KMS-11 (cell line): ENCODE data around the gene GRIP1.
A peak's percentile ranks its signal among the peaks of the same experiment; 100 is the strongest.
"Not testable (repeated sequence)": the region's sequence is repeated elsewhere in the genome, so short reads cannot be mapped to it uniquely, and the experiment has no call there.

ENCODE experiments used
- H2AFZ ChIP-seq: fragments of 200-600 bp; sonication (generic); 2 replicates; pipeline ENCODE4 v1.6.1; 2016; ENCODE audit warnings: antibody characterized with exemption, mixed run types, low read depth
- H3K27ac ChIP-seq: fragments of 200-600 bp; sonication (generic); 2 replicates; pipeline ENCODE4 v1.6.1; 2016; ENCODE audit warnings: mild to moderate bottlenecking, mixed run types
- H3K27me3 ChIP-seq: fragments of 200-600 bp; sonication (generic); 2 replicates; pipeline ENCODE4 v1.6.1; 2017; ENCODE audit warnings: mild to moderate bottlenecking, low read depth, mixed run types, moderate library complexity; ENCODE audit not compliant: insufficient read depth
- H3K36me3 ChIP-seq: fragments of 200-600 bp; sonication (generic); 2 replicates; pipeline ENCODE4 v1.6.1; 2017; ENCODE audit warnings: mild to moderate bottlenecking, mixed run types; ENCODE audit not compliant: insufficient read depth
- H3K4me1 ChIP-seq: fragments of 200-600 bp; sonication (generic); 2 replicates; pipeline ENCODE4 v1.6.1; 2016; ENCODE audit warnings: mild to moderate bottlenecking, low read depth, mixed run types; ENCODE audit not compliant: poor library complexity, severe bottlenecking
- H3K4me2 ChIP-seq: fragments of 200-600 bp; sonication (generic); 2 replicates; pipeline ENCODE4 v1.7.0; 2016; ENCODE audit warnings: mild to moderate bottlenecking, mixed run types
- H3K4me3 ChIP-seq: fragments of 200-600 bp; sonication (generic); IDR thresholded peaks from 2 replicates; pipeline ENCODE4 v1.6.1; 2017; ENCODE audit warnings: low read depth, low read length, mixed read lengths; ENCODE audit not compliant: insufficient read depth
- H3K79me2 ChIP-seq: fragments of 200-600 bp; sonication (generic); 2 replicates; pipeline ENCODE4 v1.6.1; 2016; ENCODE audit warnings: low read depth, mixed run types; ENCODE audit not compliant: insufficient read depth
- H3K9ac ChIP-seq: fragments of 200-600 bp; sonication (generic); 2 replicates; pipeline ENCODE4 v1.6.1; 2016; ENCODE audit warnings: mild to moderate bottlenecking, mixed run types
- H4K20me1 ChIP-seq: fragments of 200-600 bp; sonication (generic); 2 replicates; pipeline ENCODE4 v1.6.1; 2016; ENCODE audit warnings: mild to moderate bottlenecking, mixed run types; ENCODE audit not compliant: insufficient read depth
- CTCF ChIP-seq: fragments of 200-600 bp; sonication (generic); conservative IDR thresholded peaks from 2 replicates; pipeline ENCODE4 v1.6.1; 2017; ENCODE audit warnings: low read depth, mild to moderate bottlenecking, antibody characterized with exemption, low read length, moderate library complexity, mixed read lengths

GRIP1 gene

GRCh38 chr12:66314278-66314677 is 364.6 kb downstream of the GRIP1 start:
- Histone ChIP-seq H3K27ac (no peak overlapping the region), H3K27me3 (no peaks in the 10 kb centered on the region), H3K4me3 (no peak overlapping the region), H3K4me1 (no peaks in the 10 kb centered on the region), H3K36me3 (peaks cover 2% of the 10 kb centered on the region; the same call in 1 of the 2 replicates), H3K79me2 (no peaks in the 10 kb centered on the region), H3K4me2 (no peak overlapping the region), H2AFZ (no peak overlapping the region), H3K9ac (no peak overlapping the region), H4K20me1 (no peaks in the 10 kb centered on the region)
- TF ChIP-seq CTCF: no peak

- no peak overlapping the region for H3K4me2 ChIP-seq
- no peak overlapping the region for H3K27ac ChIP-seq
- no peak overlapping the region for H3K9ac ChIP-seq
- H3K4me3 ChIP-seq: no peak overlapping the region
- H2AFZ ChIP-seq: no peak overlapping the region
- no peaks in the 10 kb centered on the region for H3K79me2 ChIP-seq
- TF ChIP-seq CTCF: no peak
- no peaks in the 10 kb centered on the region for H4K20me1 ChIP-seq
- H3K4me1 ChIP-seq: no peaks in the 10 kb centered on the region
- H3K36me3 ChIP-seq: peaks cover 2% of the 10 kb centered on the region; the same call in 1 of the 2 replicates
- no peaks in the 10 kb centered on the region for H3K27me3 ChIP-seq
Measured at GRCh38 chr12:66312189-66312588, 366.7 kb downstream of the GRIP1 start.

- Histone ChIP-seq H3K79me2 (peaks cover 10% of the 10 kb centered on the region; the same call in 1 of the 2 replicates), H2AFZ (no peak overlapping the region), H3K4me3 (no peak overlapping the region), H3K9ac (no peak overlapping the region), H3K36me3 (no peaks in the 10 kb centered on the region; the same call in 1 of the 2 replicates), H3K4me2 (no peak overlapping the region), H3K4me1 (peaks cover 5% of the 10 kb centered on the region), H4K20me1 (no peaks in the 10 kb centered on the region), H3K27ac (no peak overlapping the region), H3K27me3 (no peaks in the 10 kb centered on the region)
- TF ChIP-seq CTCF: no peak
Measured at GRCh38 chr12:66309606-66310005, 369.3 kb downstream of the GRIP1 start.

GRCh38 chr12:66304296-66304900 is 374.5 kb downstream of the GRIP1 start:
- no peaks in the 10 kb centered on the region; the same call in 1 of the 2 replicates for H3K36me3 ChIP-seq
- peaks cover 20% of the 10 kb centered on the region; the same call in 1 of the 2 replicates for H3K79me2 ChIP-seq
- no peaks in the 10 kb centered on the region for H4K20me1 ChIP-seq
- H2AFZ ChIP-seq: no peak overlapping the region
- H3K4me1 ChIP-seq: peaks cover 29% of the 10 kb centered on the region
- peak overlapping the region; percentile 64 for H3K4me2 ChIP-seq
- no peak overlapping the region for H3K27ac ChIP-seq
- no peak for TF ChIP-seq CTCF
- H3K4me3 ChIP-seq: no peak overlapping the region
- H3K9ac ChIP-seq: no peak overlapping the region
- no peaks in the 10 kb centered on the region for H3K27me3 ChIP-seq

GRCh38 chr12:66303316-66303804 is 375.5 kb downstream of the GRIP1 start:
- not testable (repeated sequence) for H3K27me3 ChIP-seq, H3K36me3 ChIP-seq, H3K4me3 ChIP-seq, H4K20me1 ChIP-seq
- Histone ChIP-seq H2AFZ (peak overlapping the region; percentile 91; the same call in 1 of the 2 replicates), H3K4me1 (peaks cover 29% of the 10 kb centered on the region), H3K27ac (peak overlapping the region; percentile 79), H3K4me2 (peak overlapping the region; percentile 64), H3K9ac (peak overlapping the region; percentile 79), H3K79me2 (peaks cover 20% of the 10 kb centered on the region; the same call in 1 of the 2 replicates)
